ENCODE results near the gene GNAI2.

Gene GNAI2

GRCh38 chr3:50299929-50300680, 64.1 kb downstream of the GNAI2 start:
- no peaks in the 10 kb centered on the region for H3K36me3 ChIP-seq (ENCODE audit: low read depth)
- DNase-seq (ENCODE audit: low spot score) (no peak), ATAC-seq (ENCODE audit: low read depth) (peak; percentile 1)
- peak overlapping the region; percentile 95 for H3K27ac ChIP-seq (ENCODE audit: poor library complexity, severe bottlenecking)
- no peaks in the 10 kb centered on the region for H3K9me3 ChIP-seq (ENCODE audit: severe bottlenecking)
- no peaks in the 10 kb centered on the region for H3K27me3 ChIP-seq (ENCODE audit: insufficient read depth, poor library complexity, severe bottlenecking)
- no peak for TF ChIP-seq CTCF (IDR thresholded peaks at IDR 0.05; ENCODE audit: poor library complexity, severe bottlenecking)
- peaks cover 9% of the 10 kb centered on the region for H3K4me1 ChIP-seq (ENCODE audit: insufficient read depth, poor library complexity, severe bottlenecking)
- peak overlapping the region; percentile 30 for H3K4me3 ChIP-seq (ENCODE audit: severe bottlenecking)

- peak overlapping the region; percentile 30 for H3K4me3 ChIP-seq (ENCODE audit: severe bottlenecking)
- no peak for TF ChIP-seq CTCF (IDR thresholded peaks at IDR 0.05; ENCODE audit: poor library complexity, severe bottlenecking)
- no peaks in the 10 kb centered on the region for H3K9me3 ChIP-seq (ENCODE audit: severe bottlenecking)
- H3K4me1 ChIP-seq (ENCODE audit: insufficient read depth, poor library complexity, severe bottlenecking) = peaks cover 9% of the 10 kb centered on the region
- DNase-seq (ENCODE audit: low spot score) (no peak), ATAC-seq (ENCODE audit: low read depth) (no peak)
- H3K27me3 ChIP-seq (ENCODE audit: insufficient read depth, poor library complexity, severe bottlenecking) = no peaks in the 10 kb centered on the region
- H3K36me3 ChIP-seq (ENCODE audit: low read depth) = no peaks in the 10 kb centered on the region
- peak overlapping the region; percentile 95 for H3K27ac ChIP-seq (ENCODE audit: poor library complexity, severe bottlenecking)
Measured at GRCh38 chr3:50300681-50301254, 64.8 kb downstream of the GNAI2 start.

- DNase-seq (ENCODE audit: low spot score) (no peak), ATAC-seq (ENCODE audit: low read depth) (no peak)
- Histone ChIP-seq H3K36me3 (ENCODE audit: low read depth) (no peaks in the 10 kb centered on the region), H3K4me3 (ENCODE audit: severe bottlenecking) (no peak overlapping the region), H3K9me3 (ENCODE audit: severe bottlenecking) (peaks cover 4% of the 10 kb centered on the region), H3K27ac (ENCODE audit: poor library complexity, severe bottlenecking) (no peak overlapping the region), H3K27me3 (ENCODE audit: insufficient read depth, poor library complexity, severe bottlenecking) (no peaks in the 10 kb centered on the region), H3K4me1 (ENCODE audit: insufficient read depth, poor library complexity, severe bottlenecking) (peaks cover 9% of the 10 kb centered on the region)
- no peak for TF ChIP-seq CTCF (IDR thresholded peaks at IDR 0.05; ENCODE audit: poor library complexity, severe bottlenecking)
Measured at GRCh38 chr3:50302095-50303012, 66.3 kb downstream of the GNAI2 start.

GRCh38 chr3:50303013-50303815, 67.2 kb downstream of the GNAI2 start, which contains the start of gene HYAL1:
HYAL1 (minus strand) TSS chr3:50303574; CDS start chr3:50302956, 618 bp downstream.
- no peak within 1 kb of the TSS for H3K27ac ChIP-seq (ENCODE audit: poor library complexity, severe bottlenecking)
- H3K4me1 ChIP-seq (ENCODE audit: insufficient read depth, poor library complexity, severe bottlenecking) = peaks cover 9% of the 10 kb centered on the region
- no peak within 1 kb of the TSS for H3K4me3 ChIP-seq (ENCODE audit: severe bottlenecking)

More at GRCh38 chr3:50303013-50303815, 67.2 kb downstream of the GNAI2 start, which contains the start of gene HYAL1:
- no peaks in the 10 kb centered on the region for H3K36me3 ChIP-seq (ENCODE audit: low read depth)
- ATAC-seq (ENCODE audit: low read depth) (no peak), DNase-seq (ENCODE audit: low spot score) (no peak)
- H3K27me3 ChIP-seq (ENCODE audit: insufficient read depth, poor library complexity, severe bottlenecking) = no peaks in the 10 kb centered on the region
- peak; percentile 20 for TF ChIP-seq CTCF (IDR thresholded peaks at IDR 0.05; ENCODE audit: poor library complexity, severe bottlenecking)
- H3K9me3 ChIP-seq (ENCODE audit: severe bottlenecking) = peaks cover 10% of the 10 kb centered on the region

Measured in RWPE2 (cell line).